ENCODE data around the gene DCAF5.
A peak's percentile ranks its signal among the peaks of the same experiment; 100 is the strongest.
"Not testable (repeated sequence)": the region's sequence is repeated elsewhere in the genome, so short reads cannot be mapped to it uniquely, and the experiment has no call there.

Gene DCAF5

DNA sequence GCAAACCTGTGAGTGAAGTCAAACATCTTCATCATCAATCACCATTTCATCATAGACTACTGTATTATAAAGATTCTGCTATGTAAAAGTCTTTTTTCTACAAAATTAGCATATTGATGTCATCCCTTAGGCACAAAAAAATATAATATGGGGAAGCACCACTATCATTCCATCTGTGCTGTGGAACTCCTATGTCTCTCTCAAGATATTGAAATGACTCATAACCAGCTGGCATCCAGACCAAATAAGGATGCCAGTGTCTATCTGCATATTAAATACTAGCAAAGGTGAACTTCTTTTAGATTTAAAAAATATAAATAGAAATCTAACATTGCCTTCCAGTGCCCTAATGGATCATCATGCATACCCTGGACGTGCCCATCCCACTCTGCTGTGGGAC, 17.9 kb upstream of the DCAF5 start:
- Histone ChIP-seq H3K36me3 (ENCODE audit: control insufficient read depth, insufficient read depth, low read length) (no peaks in the 10 kb centered on the region), H3K4me3 (ENCODE audit: insufficient read depth, low read depth, low read length) (no peak overlapping the region), H3K27me3 (ENCODE audit: control insufficient read depth, insufficient read depth, low read length, poor library complexity, severe bottlenecking) (no peaks in the 10 kb centered on the region), H3K27ac (ENCODE audit: insufficient read depth, low read depth, low read length, poor library complexity, severe bottlenecking) (no peak overlapping the region), H3K4me1 (ENCODE audit: control insufficient read depth, insufficient read depth, low read length) (no peaks in the 10 kb centered on the region), H3K9me3 (ENCODE audit: control insufficient read depth, low read length) (no peaks in the 10 kb centered on the region)
- WGBS, 2 experiments, result 94 to 100% methylated on average over 1 of the region's 1 CpG

DNA sequence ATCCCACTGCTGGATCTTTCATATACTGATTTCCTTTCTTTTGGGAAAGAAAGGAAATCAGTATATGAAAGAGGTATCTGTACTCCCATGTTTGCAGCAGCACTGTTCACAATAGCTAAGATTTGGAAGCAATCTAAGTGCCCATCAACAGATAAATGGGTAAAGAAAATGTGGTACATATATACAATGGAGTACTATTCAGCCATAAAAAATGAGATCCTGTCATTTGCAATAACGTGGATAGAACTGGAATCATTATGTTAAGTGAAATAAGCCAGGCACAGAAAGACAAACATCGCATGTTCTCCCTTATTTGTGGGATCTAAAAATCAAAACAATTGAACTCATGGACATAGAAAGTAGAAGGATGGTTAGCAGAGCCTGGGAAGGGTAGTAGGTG, 12.9 kb upstream of the DCAF5 start:
- H3K4me1 ChIP-seq (ENCODE audit: control insufficient read depth, insufficient read depth, low read length); H3K36me3 ChIP-seq (ENCODE audit: control insufficient read depth, insufficient read depth, low read length); H3K27me3 ChIP-seq (ENCODE audit: control insufficient read depth, insufficient read depth, low read length, poor library complexity, severe bottlenecking); H3K4me3 ChIP-seq (ENCODE audit: insufficient read depth, low read depth, low read length); H3K27ac ChIP-seq (ENCODE audit: insufficient read depth, low read depth, low read length, poor library complexity, severe bottlenecking); H3K9me3 ChIP-seq (ENCODE audit: control insufficient read depth, low read length): not testable (repeated sequence)
- WGBS, 2 experiments, result 88 to 90% methylated on average over 2 of the region's 2 CpGs

DNA sequence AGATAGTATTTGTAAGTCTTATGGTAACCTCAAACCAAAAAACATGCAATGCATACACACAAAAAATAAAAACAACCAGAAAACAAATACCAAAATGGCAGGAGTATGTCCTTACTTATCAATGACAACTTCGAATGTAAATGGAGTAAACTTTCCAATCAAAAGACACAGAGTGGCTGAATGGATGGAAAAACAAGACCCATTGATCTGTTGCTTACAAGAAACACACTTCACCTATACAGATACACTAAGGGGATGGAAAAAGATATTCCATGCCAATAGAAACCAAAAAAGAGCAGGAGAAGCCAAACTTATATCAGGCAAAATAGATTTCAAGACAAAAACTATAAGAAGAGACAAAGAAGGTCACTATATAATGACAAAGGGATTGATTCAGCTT, 8.7 kb upstream of the DCAF5 start:
- Histone ChIP-seq H3K27me3 (ENCODE audit: control insufficient read depth, insufficient read depth, low read length, poor library complexity, severe bottlenecking) (no peaks in the 10 kb centered on the region), H3K36me3 (ENCODE audit: control insufficient read depth, insufficient read depth, low read length) (no peaks in the 10 kb centered on the region), H3K4me1 (ENCODE audit: control insufficient read depth, insufficient read depth, low read length) (no peaks in the 10 kb centered on the region), H3K27ac (ENCODE audit: insufficient read depth, low read depth, low read length, poor library complexity, severe bottlenecking) (no peak overlapping the region), H3K4me3 (ENCODE audit: insufficient read depth, low read depth, low read length) (no peak overlapping the region), H3K9me3 (ENCODE audit: control insufficient read depth, low read length) (no peaks in the 10 kb centered on the region)
- 94 to 100% methylated on average over 1 of the region's 1 CpG for WGBS, 2 experiments

DNA sequence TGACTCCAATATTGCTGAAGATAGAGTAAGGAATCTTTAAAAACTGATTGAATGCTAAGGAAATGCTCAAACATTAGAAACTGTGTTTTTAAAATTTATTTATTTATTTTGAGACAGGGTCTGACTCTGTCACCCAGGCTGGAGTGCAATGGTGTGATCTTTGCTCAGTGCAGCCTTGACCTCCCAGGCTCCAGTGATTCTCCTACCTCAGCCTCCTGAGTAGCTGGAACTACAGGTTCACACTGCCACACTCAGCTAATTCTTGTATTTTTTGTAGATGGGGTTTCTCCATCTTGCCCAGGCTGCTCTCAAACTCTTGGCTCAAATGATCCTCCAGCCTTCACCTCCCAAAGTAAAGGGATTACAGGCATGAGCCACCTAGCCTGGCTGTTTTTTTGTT, 3.3 kb upstream of the DCAF5 start:
- H3K27me3 ChIP-seq (ENCODE audit: control insufficient read depth, insufficient read depth, low read length, poor library complexity, severe bottlenecking), result peaks cover 16% of the 10 kb centered on the region

DNA sequence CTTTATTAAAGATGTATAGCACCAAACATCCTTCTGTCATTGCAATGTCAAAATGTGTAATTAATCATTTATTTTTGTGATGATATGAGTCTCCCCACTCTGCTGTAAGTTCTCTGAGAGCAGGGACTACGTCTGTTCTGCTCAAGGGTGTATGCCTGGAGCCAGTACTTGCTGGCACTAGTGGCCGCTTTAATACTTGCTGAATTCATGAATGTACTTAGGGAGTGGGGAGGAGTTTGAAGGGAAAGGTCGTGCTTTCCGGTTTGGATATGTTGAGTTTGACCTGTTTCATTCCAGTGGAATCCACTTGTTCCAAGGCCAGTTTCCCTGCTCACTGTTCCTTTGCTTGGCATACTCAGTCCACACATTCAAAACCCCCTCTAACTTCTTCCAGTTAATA, 1.9 kb upstream of the DCAF5 start:
- H3K27me3 ChIP-seq (ENCODE audit: control insufficient read depth, insufficient read depth, low read length, poor library complexity, severe bottlenecking), result peaks cover 16% of the 10 kb centered on the region
- no peaks in the 10 kb centered on the region for H3K9me3 ChIP-seq (ENCODE audit: control insufficient read depth, low read length)
- 20 to 27% methylated on average over 4 of the region's 4 CpGs for WGBS, 2 experiments
- no peak overlapping the region for H3K27ac ChIP-seq (ENCODE audit: insufficient read depth, low read depth, low read length, poor library complexity, severe bottlenecking)
- H3K4me3 ChIP-seq (ENCODE audit: insufficient read depth, low read depth, low read length), result no peak overlapping the region
- H3K36me3 ChIP-seq (ENCODE audit: control insufficient read depth, insufficient read depth, low read length), result no peaks in the 10 kb centered on the region
- H3K4me1 ChIP-seq (ENCODE audit: control insufficient read depth, insufficient read depth, low read length), result peaks cover 5% of the 10 kb centered on the region

More for the DNA sequence above, 3.3 kb upstream of the DCAF5 start:
- Histone ChIP-seq H3K9me3 (ENCODE audit: control insufficient read depth, low read length) (no peaks in the 10 kb centered on the region), H3K27ac (ENCODE audit: insufficient read depth, low read depth, low read length, poor library complexity, severe bottlenecking) (no peak overlapping the region), H3K36me3 (ENCODE audit: control insufficient read depth, insufficient read depth, low read length) (no peaks in the 10 kb centered on the region), H3K4me1 (ENCODE audit: control insufficient read depth, insufficient read depth, low read length) (no peaks in the 10 kb centered on the region), H3K4me3 (ENCODE audit: insufficient read depth, low read depth, low read length) (no peak overlapping the region)

DNA sequence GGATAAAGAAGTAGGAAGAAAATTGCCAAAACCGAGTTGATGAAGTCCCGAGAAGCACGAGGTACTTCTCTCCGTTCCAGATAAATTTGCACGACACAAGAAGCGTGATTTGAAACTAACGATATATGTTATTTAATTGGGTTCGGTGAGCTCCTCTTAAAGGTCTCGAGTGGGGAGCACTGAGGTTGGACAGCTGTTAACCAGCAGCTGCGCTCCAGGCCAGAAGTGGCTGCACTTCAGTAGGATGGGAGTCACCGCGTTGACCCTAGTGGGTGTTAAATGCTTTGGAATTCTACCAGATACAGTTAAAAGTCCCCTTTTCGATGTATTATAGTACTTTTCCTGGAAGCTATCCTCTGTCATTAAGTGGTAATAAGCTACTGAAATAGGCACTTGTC, 953 bp upstream of the DCAF5 start:
- Histone ChIP-seq H3K27me3 (ENCODE audit: control insufficient read depth, insufficient read depth, low read length, poor library complexity, severe bottlenecking) (peaks cover 16% of the 10 kb centered on the region), H3K36me3 (ENCODE audit: control insufficient read depth, insufficient read depth, low read length) (no peaks in the 10 kb centered on the region), H3K9me3 (ENCODE audit: control insufficient read depth, low read length) (no peaks in the 10 kb centered on the region), H3K4me3 (ENCODE audit: insufficient read depth, low read depth, low read length) (peak overlapping the region; percentile 86), H3K4me1 (ENCODE audit: control insufficient read depth, insufficient read depth, low read length) (peaks cover 5% of the 10 kb centered on the region), H3K27ac (ENCODE audit: insufficient read depth, low read depth, low read length, poor library complexity, severe bottlenecking) (no peak overlapping the region)
- 12 to 14% methylated on average over 13 of the region's 13 CpGs for WGBS, 2 experiments

DNA sequence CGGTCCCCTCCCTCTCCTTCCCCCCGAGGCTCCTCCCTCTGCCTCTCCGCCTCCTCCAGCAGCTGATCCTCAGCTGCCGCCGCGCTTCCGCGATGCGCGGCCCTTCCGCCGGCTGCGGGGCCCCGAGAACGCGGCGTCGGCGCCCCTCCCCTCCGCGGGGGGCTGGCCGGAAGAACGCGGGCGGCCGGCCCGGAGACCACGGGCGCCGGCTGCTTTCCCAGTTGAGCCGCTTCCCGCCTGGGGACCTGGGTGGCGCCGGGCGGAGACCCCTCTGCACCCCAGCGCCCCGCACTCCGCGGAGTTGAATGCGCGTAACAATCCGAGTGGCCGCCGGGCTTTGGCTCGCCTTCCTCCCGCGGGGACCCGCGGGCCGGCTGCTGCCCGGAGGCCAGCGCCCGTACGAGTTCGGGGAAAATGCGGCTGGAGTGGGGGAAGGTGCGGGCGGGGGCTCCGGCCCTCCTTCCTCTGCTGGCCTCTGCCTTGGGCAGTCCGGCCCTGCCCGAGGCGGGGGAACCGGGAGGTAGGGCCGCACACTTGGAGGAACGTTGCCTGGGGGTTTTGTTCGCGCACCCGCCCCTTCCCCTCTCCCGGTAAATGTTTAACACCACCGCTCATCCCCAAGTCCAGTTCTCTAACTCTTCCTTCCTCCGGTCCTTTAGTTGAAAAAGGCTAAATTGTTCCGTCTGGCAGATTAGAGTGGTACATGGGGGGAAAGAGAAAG, 393 bp upstream of the DCAF5 start:
- 0% methylated on average over 71 to 72 of the region's 72 CpGs for WGBS, 2 experiments
- Histone ChIP-seq H3K9me3 (ENCODE audit: control insufficient read depth, low read length) (no peaks in the 10 kb centered on the region), H3K36me3 (ENCODE audit: control insufficient read depth, insufficient read depth, low read length) (no peaks in the 10 kb centered on the region), H3K4me1 (ENCODE audit: control insufficient read depth, insufficient read depth, low read length) (peaks cover 5% of the 10 kb centered on the region), H3K27me3 (ENCODE audit: control insufficient read depth, insufficient read depth, low read length, poor library complexity, severe bottlenecking) (peaks cover 16% of the 10 kb centered on the region), H3K27ac (ENCODE audit: insufficient read depth, low read depth, low read length, poor library complexity, severe bottlenecking) (peak overlapping the region; percentile 45), H3K4me3 (ENCODE audit: insufficient read depth, low read depth, low read length) (peak overlapping the region; percentile 86)

DNA sequence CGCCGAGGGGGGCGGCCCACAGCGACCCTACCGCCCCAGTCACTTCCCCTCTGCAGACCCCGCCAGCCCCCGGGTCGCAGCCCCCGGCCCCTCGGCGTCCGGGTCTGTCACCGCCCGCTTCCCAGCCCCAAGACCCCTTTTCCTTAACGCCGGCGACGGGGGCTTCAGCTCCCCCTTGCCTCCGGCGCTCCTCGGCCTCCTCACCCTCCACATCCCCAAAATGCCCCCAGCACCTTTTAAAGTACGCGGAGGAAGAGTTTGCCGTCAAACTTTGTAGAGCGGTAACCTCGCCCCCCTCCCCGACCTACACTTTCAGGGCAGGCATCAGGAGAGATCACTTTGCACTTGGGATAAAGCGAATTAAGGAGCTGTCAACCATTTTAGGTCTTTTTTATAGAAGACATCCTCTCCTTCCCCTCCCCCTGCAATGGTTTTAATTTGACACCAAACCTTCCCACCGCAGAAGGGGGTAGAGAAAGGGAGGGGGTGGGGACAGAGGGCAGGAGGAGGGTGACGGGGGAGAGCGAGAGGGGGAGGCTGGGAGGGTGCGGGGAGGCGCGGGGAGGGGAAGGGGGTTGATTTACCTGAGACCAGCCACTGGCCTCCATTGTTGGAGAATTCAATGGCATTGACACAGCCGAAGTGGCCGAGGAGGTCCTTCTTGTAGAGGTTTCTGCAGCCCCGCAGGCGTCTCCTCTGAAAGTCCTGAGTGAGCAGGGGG, 578 bp downstream of the DCAF5 start:
- Histone ChIP-seq H3K4me1 (ENCODE audit: control insufficient read depth, insufficient read depth, low read length) (peaks cover 5% of the 10 kb centered on the region), H3K36me3 (ENCODE audit: control insufficient read depth, insufficient read depth, low read length) (no peaks in the 10 kb centered on the region), H3K9me3 (ENCODE audit: control insufficient read depth, low read length) (no peaks in the 10 kb centered on the region), H3K4me3 (ENCODE audit: insufficient read depth, low read depth, low read length) (peak overlapping the region; percentile 86), H3K27ac (ENCODE audit: insufficient read depth, low read depth, low read length, poor library complexity, severe bottlenecking) (peak overlapping the region; percentile 74), H3K27me3 (ENCODE audit: control insufficient read depth, insufficient read depth, low read length, poor library complexity, severe bottlenecking) (peaks cover 16% of the 10 kb centered on the region)
- WGBS, 2 experiments, result 0% methylated on average over 37 of the region's 38 CpGs

DNA sequence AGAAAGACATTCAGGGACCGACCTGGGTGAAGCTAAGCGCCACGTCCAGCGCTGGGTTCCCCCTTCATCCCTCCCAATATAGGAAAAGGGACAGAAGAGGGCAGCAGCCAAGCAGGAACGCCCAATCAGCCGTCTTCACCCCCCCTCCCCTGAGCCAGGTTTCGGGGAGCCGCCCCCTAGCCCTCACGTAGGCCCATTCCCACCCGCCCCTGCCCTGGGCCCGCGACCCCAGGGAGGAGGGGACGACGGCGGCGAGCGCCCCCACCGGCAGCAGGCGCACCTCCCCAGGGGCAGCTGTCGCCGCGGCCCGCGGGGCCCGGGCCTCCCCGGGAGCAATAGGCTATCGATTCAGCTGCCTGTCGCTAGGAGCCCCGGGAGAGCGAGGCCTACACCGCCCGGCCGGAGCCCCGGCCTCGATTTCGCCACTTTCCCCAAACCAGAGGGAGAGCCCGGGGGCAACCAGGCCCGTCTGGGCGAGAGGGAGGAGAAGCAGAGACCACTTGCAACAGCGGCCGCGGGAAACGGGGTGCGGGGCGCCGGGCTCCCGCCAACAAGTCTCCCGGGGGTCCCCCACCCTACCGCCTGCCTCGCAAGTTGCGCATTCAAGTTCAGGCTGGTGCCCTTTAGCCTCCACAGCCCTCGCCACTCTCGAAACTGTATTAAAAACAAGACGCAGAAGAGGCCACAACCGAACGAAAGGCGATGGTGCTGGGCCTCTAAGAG, 1.3 kb downstream of the DCAF5 start:
- H3K36me3 ChIP-seq (ENCODE audit: control insufficient read depth, insufficient read depth, low read length), result no peaks in the 10 kb centered on the region
- H3K9me3 ChIP-seq (ENCODE audit: control insufficient read depth, low read length), result no peaks in the 10 kb centered on the region
- peaks cover 16% of the 10 kb centered on the region for H3K27me3 ChIP-seq (ENCODE audit: control insufficient read depth, insufficient read depth, low read length, poor library complexity, severe bottlenecking)
- H3K27ac ChIP-seq (ENCODE audit: insufficient read depth, low read depth, low read length, poor library complexity, severe bottlenecking), result peak overlapping the region; percentile 74
- peaks cover 5% of the 10 kb centered on the region for H3K4me1 ChIP-seq (ENCODE audit: control insufficient read depth, insufficient read depth, low read length)
- peak overlapping the region; percentile 86 for H3K4me3 ChIP-seq (ENCODE audit: insufficient read depth, low read depth, low read length)
- WGBS, 2 experiments, result 0% methylated on average over 57 of the region's 57 CpGs
